Measurements from ENCODE around the gene ICAM3. TPM values are rescaled to one million over a fixed set of nuclear protein-coding genes. Genes with fewer than 3 reads are reported as not detected.

The ICAM3 gene
- total RNA-seq, 1 experiment from 2014 or later: 28.3 TPM

DNA sequence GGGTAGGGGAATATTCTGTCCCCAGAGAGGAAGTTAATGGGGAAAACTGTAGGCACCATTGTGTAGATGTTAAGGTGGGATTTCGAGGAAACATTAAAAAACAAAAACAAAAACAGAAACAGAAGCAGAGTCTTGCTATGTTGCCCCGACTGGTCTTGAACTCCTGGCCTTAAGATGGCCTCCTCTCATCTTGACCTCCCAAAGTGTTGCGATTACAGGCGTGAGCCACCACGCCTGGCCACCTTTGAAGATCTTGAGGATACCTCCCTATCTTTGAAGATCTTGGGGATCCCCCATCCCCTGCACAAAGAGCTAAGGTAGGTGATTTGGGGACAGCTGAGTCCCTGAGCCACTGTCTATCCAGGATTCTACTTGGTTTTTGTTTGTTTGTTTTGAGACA lies 553 bp upstream of the ICAM3 start:
- Histone ChIP-seq H3K14ac (ENCODE audit: insufficient read depth, low read length) (no peak overlapping the region), H4K5ac (ENCODE audit: insufficient read length, low read depth, low read length) (no peak overlapping the region), H3K27ac (ENCODE audit: insufficient read length, low read depth, low read length) (no peak overlapping the region), H2BK15ac (ENCODE audit: low read depth, low read length) (no peak overlapping the region), H4K20me1 (ENCODE audit: control insufficient read depth, insufficient read depth, insufficient read length) (no peaks in the 10 kb centered on the region), H3K27me3 (ENCODE audit: insufficient read depth, low read length) (no peaks in the 10 kb centered on the region), H3K23ac (ENCODE audit: insufficient read length, low read depth, low read length) (no peak overlapping the region), H3K9ac (ENCODE audit: extremely low read depth, insufficient read length, low read length) (no peak overlapping the region), H3K23me2 (ENCODE audit: insufficient read length, low read depth, low read length, poor library complexity, severe bottlenecking) (peaks cover 2% of the 10 kb centered on the region), H3T11ph (ENCODE audit: low read length) (no peak overlapping the region), H2BK5ac (ENCODE audit: insufficient read length, low read length) (no peak overlapping the region), H3K9me3 (ENCODE audit: control insufficient read depth, low read depth, low read length) (no peaks in the 10 kb centered on the region), H3K4ac (ENCODE audit: low read depth, low read length) (no peak overlapping the region), H3K56ac (ENCODE audit: insufficient read length, low read depth, low read length) (no peak overlapping the region), H3K18ac (ENCODE audit: insufficient read length, low read depth, low read length) (no peak overlapping the region), H3K4me2 (ENCODE audit: insufficient read depth, insufficient read length, low read length) (no peak overlapping the region), H3K79me2 (ENCODE audit: insufficient read depth, low read length) (no peaks in the 10 kb centered on the region), H2AFZ (ENCODE audit: low read length) (no peak overlapping the region), H2BK12ac (ENCODE audit: insufficient read length, low read depth, low read length) (no peak overlapping the region), H3K79me1 (ENCODE audit: insufficient read depth, low read depth, low read length, poor library complexity, severe bottlenecking) (no peaks in the 10 kb centered on the region), H3K4me1 (ENCODE audit: insufficient read depth, low read length) (peaks cover 6% of the 10 kb centered on the region; the same call in 1 of the 2 replicates), H4K91ac (ENCODE audit: insufficient read length, low read depth, low read length) (no peak overlapping the region), H4K8ac (replicated peaks; ENCODE audit: insufficient read length, low read depth, low read length) (no peak overlapping the region), H2AK5ac (ENCODE audit: insufficient read length, low read length) (no peak overlapping the region), H2BK20ac (ENCODE audit: low read depth, low read length, poor library complexity, severe bottlenecking) (no peak overlapping the region), H2BK120ac (ENCODE audit: low read depth, low read length, poor library complexity, severe bottlenecking) (no peak overlapping the region)
- H3K36me3 Mint-ChIP-seq (ENCODE audit: insufficient read depth in 1 of 3, low read depth in 3 of 3): no peaks in the 10 kb centered on the region
- TF ChIP-seq, protein P1, sequence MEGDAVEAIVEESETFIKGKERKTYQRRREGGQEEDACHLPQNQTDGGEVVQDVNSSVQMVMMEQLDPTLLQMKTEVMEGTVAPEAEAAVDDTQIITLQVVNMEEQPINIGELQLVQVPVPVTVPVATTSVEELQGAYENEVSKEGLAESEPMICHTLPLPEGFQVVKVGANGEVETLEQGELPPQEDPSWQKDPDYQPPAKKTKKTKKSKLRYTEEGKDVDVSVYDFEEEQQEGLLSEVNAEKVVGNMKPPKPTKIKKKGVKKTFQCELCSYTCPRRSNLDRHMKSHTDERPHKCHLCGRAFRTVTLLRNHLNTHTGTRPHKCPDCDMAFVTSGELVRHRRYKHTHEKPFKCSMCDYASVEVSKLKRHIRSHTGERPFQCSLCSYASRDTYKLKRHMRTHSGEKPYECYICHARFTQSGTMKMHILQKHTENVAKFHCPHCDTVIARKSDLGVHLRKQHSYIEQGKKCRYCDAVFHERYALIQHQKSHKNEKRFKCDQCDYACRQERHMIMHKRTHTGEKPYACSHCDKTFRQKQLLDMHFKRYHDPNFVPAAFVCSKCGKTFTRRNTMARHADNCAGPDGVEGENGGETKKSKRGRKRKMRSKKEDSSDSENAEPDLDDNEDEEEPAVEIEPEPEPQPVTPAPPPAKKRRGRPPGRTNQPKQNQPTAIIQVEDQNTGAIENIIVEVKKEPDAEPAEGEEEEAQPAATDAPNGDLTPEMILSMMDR (conservative IDR thresholded peaks at IDR 0.05): no peak
- H3K9me3 Mint-ChIP-seq: no peaks in the 10 kb centered on the region; a peak in 1 of 5 replicates
- peak overlapping the region in 1 of 3 experiments; percentile 89; a peak in 2 of 7 replicates for H3K27ac Mint-ChIP-seq
- no peak for DNase-seq
- no peaks in the 10 kb centered on the region for H3K27me3 Mint-ChIP-seq (ENCODE audit: low read depth)
- H3K4me1 Mint-ChIP-seq: peaks cover 13 to 22% of the 10 kb centered on the region in 2 experiments
- WGBS (ENCODE audit: extremely low coverage, insufficient read length, low lambda C conversion rate): no CpG with 5 or more reads among the region's 5 CpGs
- H3K4me3 Mint-ChIP-seq: peak overlapping the region in 1 of 2 experiments; percentile 32; a peak in 2 of 5 replicates

Measured in H9 (cell line).